Naive thymus-derived CD8-positive, alpha-beta T cell (primary cell): ENCODE results near the gene NPHP4. TPM values are rescaled to one million over a fixed set of nuclear protein-coding genes. Genes with fewer than 3 reads are reported as not detected.

Experiments used
- ATAC-seq, 2 donors: fragments of 150-1000 bp; cut with Tn5 transposase in 1 of 2; sonication (Bioruptor Pico), chemical (Tn5 transposase) in 1 of 2; 1 replicate in 1 of 2; 2 replicates in 1 of 2; pipeline ENCODE4 v1.10.0; 2021; ENCODE audit warnings: mild to moderate bottlenecking in 2 of 2, moderate library complexity in 2 of 2
- POLR2A ChIA-PET: fragments of 350-600 bp; sonication (Branson Sonifier 250); formaldehyde crosslinking; loops from one replicate; lab custom pipeline; 2021; ENCODE audit warnings: antibody characterized with exemption; lab: Charles Lee
- DNase-seq, 10 donors: peaks; one replicate each; pipeline versions ENCODE4 v3.0.0 to v3.0.0-alpha.2; 2020 to 2022
- H3K27ac Mint-ChIP-seq, 10 donors: one replicate each; pipeline ENCODE4 v1.8.0; 2020 to 2022; ENCODE audit warnings: mild to moderate bottlenecking in 10 of 10, mixed read lengths in 10 of 10, moderate library complexity in 4 of 10, inconsistent platforms in 1 of 10
- H3K27me3 Mint-ChIP-seq, 5 donors: one replicate each; pipeline ENCODE4 v1.8.0; 2021 to 2022; ENCODE audit warnings: mixed read lengths in 5 of 5
- H3K36me3 Mint-ChIP-seq, 3 donors: one replicate each; pipeline ENCODE4 v1.8.0; 2020 to 2022; ENCODE audit warnings: mixed read lengths in 3 of 3, mild to moderate bottlenecking in 2 of 3, inconsistent platforms in 1 of 3
- H3K4me1 Mint-ChIP-seq, 4 donors: one replicate each; pipeline ENCODE4 v1.8.0; 2021 to 2022; ENCODE audit warnings: mixed read lengths in 4 of 4
- H3K4me3 Mint-ChIP-seq, 10 donors: one replicate each; pipeline ENCODE4 v1.8.0; 2020 to 2022; ENCODE audit warnings: mild to moderate bottlenecking in 10 of 10, mixed read lengths in 10 of 10, moderate library complexity in 6 of 10, inconsistent platforms in 1 of 10
- H3K9me3 Mint-ChIP-seq, 9 donors: one replicate each; pipeline ENCODE4 v1.8.0; 2020 to 2022; ENCODE audit warnings: mixed read lengths in 9 of 9, mild to moderate bottlenecking in 3 of 9, inconsistent platforms in 1 of 9, moderate library complexity in 1 of 9
- polyA plus RNA-seq, 3 donors: library from polyadenylated mRNA; unstranded; fragments of 300-500 nt; fragmentation: Illumina TruSeq; gene quantifications; one replicate each; pipeline ENCODE4 v1.2.3, GENCODE V29; 2021
- total RNA-seq, 8 experiments: library from RNA in 2 of 8; stranded (reverse) in 2 of 8; gene quantifications; one replicate each; pipeline ENCODE4 v1.2.3 and lab custom pipeline; 2021 to 2026

NPHP4 gene
- total and polyA plus RNA-seq, 5 experiments from 2014 or later = 0.14 to 6.3 (median 0.97) TPM

DNA sequence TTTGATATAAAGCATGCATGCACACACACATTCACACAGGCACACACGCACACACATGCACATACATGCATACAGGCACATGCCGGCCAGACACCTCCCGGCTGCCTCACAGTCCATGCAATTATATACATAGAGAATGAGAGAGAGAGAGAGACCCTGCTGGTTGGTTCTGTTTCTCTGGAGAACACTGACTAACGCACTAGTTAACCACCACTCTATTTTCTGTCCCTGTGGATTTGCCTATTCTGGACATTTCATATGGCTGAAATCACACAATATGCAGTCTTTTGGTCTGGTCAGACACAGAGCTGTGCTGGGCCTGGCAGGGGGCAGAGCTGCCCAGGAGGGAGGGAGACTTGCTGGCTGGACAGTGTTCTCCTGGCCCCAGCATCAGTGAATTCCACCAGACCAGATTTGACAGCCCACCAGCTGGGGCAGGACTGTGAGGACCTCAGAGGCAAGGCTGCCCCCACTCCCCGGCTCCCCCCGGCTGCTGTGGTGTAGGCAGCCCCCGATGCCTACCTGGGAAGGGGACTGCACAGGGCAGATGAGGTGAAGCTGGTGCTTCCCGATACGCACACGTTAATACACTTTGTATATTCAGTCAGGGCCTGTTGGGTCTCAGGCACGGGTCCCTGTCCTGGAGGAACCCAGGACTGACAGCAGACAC lies 152.2 kb downstream of the NPHP4 start:
- ATAC-seq (no peak), DNase-seq (no peak)
- H3K9me3 Mint-ChIP-seq = no peaks in the 10 kb centered on the region
- H3K4me3 Mint-ChIP-seq = no peak overlapping the region
- no peaks in the 10 kb centered on the region for H3K4me1 Mint-ChIP-seq
- POLR2A ChIA-PET = no interaction called here
- H3K27ac Mint-ChIP-seq = no peak overlapping the region
- H3K27me3 Mint-ChIP-seq = peaks cover 8 to 25% (median 23%) of the 10 kb centered on the region in 5 donors
- H3K36me3 Mint-ChIP-seq = no peaks in the 10 kb centered on the region

DNA sequence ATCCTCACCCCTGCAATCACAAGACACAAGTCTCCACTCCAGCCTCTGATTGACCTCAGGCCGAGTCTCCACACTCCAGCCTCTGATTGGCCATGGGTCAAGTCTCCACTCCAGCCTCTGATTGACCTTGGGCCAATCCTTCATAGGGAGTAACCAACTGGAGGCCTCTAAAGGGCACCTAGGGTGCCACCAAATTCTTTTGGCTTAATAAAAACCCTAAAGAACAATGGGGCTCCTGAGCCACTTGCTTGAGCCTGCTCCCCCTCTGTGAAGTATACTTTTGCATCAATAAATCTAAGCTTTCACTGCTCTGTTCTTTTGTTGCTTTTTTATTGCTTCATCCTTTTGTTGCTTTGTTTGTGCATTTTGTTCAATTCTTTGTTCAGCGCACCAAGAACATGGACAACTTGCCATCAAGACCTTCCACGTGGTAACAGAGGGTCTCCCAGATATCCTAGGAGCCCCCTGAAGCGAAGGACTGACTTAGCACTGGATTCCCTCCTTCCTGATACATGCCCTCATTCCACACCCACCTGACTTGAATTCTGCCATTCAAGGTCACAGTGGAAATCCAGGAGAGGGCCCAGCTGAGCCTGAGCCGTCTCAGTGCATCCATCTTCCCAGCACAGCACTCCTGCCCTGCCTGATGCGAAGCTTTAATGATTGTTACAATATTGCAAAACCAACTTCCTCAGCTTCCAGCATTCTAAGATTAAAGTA lies 152.9 kb downstream of the NPHP4 start:
- Mint-ChIP-seq H3K4me1 (no peaks in the 10 kb centered on the region), H3K27me3 (peaks cover 8 to 25% (median 16%) of the 10 kb centered on the region in 5 donors), H3K36me3 (no peaks in the 10 kb centered on the region), H3K4me3 (no peak overlapping the region), H3K9me3 (no peaks in the 10 kb centered on the region), H3K27ac (no peak overlapping the region)
- DNase-seq (no peak), ATAC-seq (no peak)
- POLR2A ChIA-PET = no interaction called here

GRCh38 chr1:5837976-5838653 lies 154.1 kb downstream of the NPHP4 start:
- POLR2A ChIA-PET = no interaction called here
- H3K4me3 Mint-ChIP-seq = no peak overlapping the region

DNA sequence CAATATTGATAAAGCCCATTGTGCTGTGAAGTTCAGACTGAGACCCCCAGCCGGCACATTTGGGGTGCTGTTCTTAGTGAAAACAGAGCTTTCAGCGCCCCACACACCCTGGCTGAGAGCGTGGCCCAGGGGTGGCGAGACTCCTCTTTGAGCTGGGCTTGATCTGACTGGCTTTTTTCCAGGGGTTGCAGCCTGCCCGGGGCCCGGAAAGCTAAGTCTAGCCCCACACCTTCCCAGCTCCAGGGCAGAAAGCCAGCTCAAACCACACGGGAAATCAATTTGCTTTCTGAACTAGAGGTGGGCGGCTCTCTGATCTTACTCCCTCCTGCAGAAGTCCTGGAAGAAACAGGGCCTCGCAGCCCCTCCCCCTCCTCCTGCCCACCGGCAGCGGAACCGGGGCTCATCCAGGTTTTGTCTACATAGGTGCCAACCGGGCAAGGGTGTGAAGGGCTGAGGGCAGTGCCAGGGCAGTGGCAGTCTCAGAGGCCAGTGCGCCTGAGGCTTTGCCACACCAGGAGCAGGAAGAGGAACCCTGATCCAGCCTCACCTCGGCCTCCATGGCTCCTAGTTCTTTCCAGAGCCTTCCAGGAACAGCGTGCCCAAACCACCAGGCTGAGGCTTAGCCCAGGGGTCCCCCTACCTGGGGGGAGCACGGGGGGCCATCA lies 155.3 kb downstream of the NPHP4 start:
- no peaks in the 10 kb centered on the region for H3K9me3 Mint-ChIP-seq
- ATAC-seq = no peak
- no peak overlapping the region for H3K4me3 Mint-ChIP-seq
- POLR2A ChIA-PET = interaction anchor here (0.6 kb wide), 1 partner anchor 11 kb away, joined by 4 read pairs; no protein-coding TSS in a partner anchor
- peaks cover 8 to 21% (median 12%) of the 10 kb centered on the region in 5 donors for H3K27me3 Mint-ChIP-seq
- DNase-seq = no peak
- H3K36me3 Mint-ChIP-seq = no peaks in the 10 kb centered on the region
- H3K27ac Mint-ChIP-seq = peak overlapping the region in 2 of 10 donors; percentile 31 to 40
- no peaks in the 10 kb centered on the region for H3K4me1 Mint-ChIP-seq

More at GRCh38 chr1:5837976-5838653, 154.1 kb downstream of the NPHP4 start:
- no peak for DNase-seq
- Mint-ChIP-seq H3K36me3 (no peaks in the 10 kb centered on the region), H3K9me3 (no peaks in the 10 kb centered on the region), H3K4me1 (no peaks in the 10 kb centered on the region), H3K27ac (peak overlapping the region in 1 of 10 donors; percentile 13), H3K27me3 (peaks cover 8 to 21% (median 12%) of the 10 kb centered on the region in 5 donors)
- no peak for ATAC-seq

DNA sequence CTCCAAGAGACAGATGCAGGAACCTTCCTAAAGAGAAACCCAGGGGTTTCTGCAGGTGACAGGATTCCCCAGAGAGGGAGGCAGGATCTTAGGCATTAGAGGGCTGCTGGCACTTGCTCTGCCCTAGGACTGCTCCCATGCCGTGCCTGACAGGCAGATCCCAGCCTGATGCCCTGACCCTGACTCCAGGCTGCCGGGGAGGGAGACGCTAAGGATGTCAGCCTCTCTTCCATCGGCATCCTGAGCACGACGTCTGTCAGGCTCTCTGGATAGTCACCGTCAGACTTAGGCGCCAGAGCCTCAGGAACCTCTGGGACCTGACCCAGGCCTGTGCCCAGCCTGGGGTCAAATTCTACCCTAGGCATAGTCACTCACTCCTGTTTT lies 157.1 kb downstream of the NPHP4 start:
- Mint-ChIP-seq H3K27me3 (peaks cover 8 to 30% (median 18%) of the 10 kb centered on the region in 5 donors), H3K36me3 (no peaks in the 10 kb centered on the region), H3K4me3 (no peak overlapping the region), H3K27ac (no peak overlapping the region), H3K9me3 (no peaks in the 10 kb centered on the region), H3K4me1 (no peaks in the 10 kb centered on the region)
- DNase-seq (no peak), ATAC-seq (no peak)
- POLR2A ChIA-PET = no interaction called here

DNA sequence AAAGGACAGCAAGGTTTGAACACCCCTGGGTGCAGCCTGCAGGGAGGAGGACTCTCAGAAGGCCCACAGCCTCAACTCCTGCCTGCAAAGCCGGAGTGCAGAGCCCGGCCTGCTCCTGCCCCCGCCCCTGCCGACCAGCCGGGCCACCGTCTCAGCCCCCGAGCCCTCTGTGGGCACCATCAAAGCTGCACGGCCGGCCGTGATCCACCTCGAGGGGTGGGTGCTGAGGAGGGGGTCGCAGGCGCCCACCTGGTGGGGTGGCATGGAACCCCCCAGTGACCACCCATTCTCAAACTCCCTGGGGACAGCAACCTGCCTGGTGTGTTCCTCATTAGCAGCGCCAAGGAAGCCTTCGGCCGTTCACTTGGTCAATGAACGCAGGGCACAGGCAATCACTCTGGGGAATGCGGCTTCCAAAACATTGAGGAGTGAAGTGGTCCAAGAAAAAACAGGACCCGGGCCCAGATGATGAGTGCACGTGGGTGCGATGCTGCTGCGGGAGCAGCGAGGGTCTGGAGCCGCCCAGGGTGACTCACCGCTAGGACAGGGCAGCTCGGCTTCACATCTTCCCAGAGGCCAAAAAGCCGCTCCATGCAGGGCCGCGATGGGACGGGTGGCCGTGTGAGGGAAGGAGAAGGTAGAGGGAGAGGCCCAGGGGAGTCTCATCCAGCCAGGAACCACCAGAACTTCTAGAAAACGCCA lies 157.6 kb downstream of the NPHP4 start:
- no peaks in the 10 kb centered on the region for H3K4me1 Mint-ChIP-seq
- peaks cover 8 to 31% (median 18%) of the 10 kb centered on the region in 5 donors for H3K27me3 Mint-ChIP-seq

GRCh38 chr1:5833911-5834310 lies 158.3 kb downstream of the NPHP4 start:
- Mint-ChIP-seq H3K36me3 (no peaks in the 10 kb centered on the region), H3K4me1 (no peaks in the 10 kb centered on the region), H3K4me3 (no peak overlapping the region), H3K27me3 (peaks cover 11 to 35% (median 18%) of the 10 kb centered on the region in 5 donors), H3K27ac (no peak overlapping the region), H3K9me3 (peaks cover 0 to 11% (median 0%) of the 10 kb centered on the region in 9 donors)
- ATAC-seq = no peak
- DNase-seq = no peak
- POLR2A ChIA-PET = no interaction called here

More for the DNA sequence above, 157.6 kb downstream of the NPHP4 start:
- Mint-ChIP-seq H3K36me3 (no peaks in the 10 kb centered on the region), H3K4me3 (no peak overlapping the region), H3K27ac (no peak overlapping the region), H3K9me3 (peaks cover 0 to 4% (median 0%) of the 10 kb centered on the region in 9 donors)
- POLR2A ChIA-PET = no interaction called here
- DNase-seq = no peak
- no peak for ATAC-seq

DNA sequence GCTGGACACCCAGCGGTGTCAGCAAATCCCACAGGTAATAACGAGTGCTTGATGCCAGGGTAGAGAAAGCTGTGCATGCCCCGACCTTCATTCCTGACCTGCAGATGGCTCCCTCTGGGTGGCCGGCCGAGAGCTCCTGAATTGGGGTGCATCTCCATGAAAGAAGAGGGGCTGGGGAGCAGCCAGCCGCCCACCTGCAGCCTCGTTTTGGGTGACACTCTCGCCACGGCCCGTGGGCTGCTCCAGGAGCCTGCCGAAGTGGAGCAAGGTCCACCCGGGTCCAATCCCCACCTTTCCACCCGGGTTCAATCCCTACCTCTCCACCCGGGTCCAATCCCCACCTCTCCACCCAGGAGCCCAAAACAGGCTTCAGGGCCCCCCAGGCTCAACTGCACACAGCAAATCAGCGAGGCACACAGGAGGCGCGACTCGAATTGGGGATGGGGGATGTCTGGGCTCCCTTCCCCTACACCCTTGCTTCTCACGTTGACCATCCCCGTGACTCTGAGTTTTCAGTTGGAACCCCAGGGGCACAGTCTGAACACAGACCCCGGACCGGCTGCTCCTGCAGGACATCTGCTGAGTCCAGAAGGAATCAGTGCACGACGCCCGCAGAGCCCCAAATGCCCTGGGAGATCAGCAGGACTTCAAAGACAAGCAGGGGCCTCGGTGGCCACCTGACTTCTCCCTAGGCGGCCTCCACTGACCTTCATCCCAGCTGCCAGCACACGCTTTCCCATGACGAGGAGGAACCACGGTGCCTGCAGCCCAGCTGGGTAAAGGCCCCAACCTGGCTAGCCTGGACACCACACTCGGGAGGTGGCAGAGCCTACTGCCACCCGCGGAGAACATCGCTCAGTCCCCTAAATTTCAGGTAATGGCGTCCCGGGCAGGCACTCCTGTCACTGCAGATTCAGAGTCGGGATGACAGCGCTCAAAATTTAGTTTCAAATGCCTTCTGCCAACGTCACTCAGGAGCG lies 159.0 kb downstream of the NPHP4 start:
- H3K9me3 Mint-ChIP-seq = peaks cover 0 to 12% (median 0%) of the 10 kb centered on the region in 9 donors
- DNase-seq = no peak
- H3K27ac Mint-ChIP-seq = no peak overlapping the region
- POLR2A ChIA-PET = no interaction called here
- H3K4me3 Mint-ChIP-seq = no peak overlapping the region
- H3K27me3 Mint-ChIP-seq = peaks cover 11 to 35% (median 18%) of the 10 kb centered on the region in 5 donors
- ATAC-seq = no peak
- no peaks in the 10 kb centered on the region for H3K4me1 Mint-ChIP-seq
- H3K36me3 Mint-ChIP-seq = no peaks in the 10 kb centered on the region

DNA sequence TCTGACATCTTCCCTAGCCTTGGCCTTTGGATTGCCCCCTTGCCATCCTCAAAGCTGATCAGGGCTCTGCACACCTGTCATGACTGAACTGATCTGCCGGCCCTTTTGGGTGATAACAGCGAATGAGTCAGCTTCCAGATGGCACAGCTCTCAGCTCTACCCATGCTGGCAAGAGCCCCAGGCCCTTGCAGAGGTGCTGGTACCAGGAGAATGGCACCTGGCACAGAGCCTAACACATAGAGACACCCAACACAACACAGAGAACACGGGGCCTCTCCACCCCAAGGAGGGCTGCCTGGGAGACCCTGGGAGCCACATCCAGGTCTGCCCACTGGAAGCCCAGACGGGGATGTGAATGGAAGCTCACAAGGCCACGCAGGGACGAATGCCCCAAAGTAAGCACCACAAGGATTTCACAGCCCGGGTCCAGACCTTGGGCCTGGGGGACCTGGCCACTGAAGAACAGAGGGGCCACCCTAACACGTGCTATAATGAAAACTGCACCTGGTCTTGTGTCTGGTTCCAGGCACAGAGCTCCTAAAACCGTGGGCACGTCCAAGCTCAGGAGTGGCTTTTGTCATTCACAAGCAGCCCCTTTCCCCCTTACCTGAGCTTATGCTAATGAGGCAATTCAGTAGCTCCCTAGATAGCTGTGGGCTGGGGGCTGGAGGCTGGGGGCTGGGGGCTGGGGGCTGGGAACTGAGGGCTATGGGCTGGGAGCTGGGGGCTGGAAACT lies 160.5 kb downstream of the NPHP4 start:
- no peak overlapping the region for H3K27ac Mint-ChIP-seq
- H3K4me1 Mint-ChIP-seq = no peaks in the 10 kb centered on the region
- H3K27me3 Mint-ChIP-seq = peaks cover 11 to 34% (median 18%) of the 10 kb centered on the region in 5 donors
- H3K4me3 Mint-ChIP-seq = no peak overlapping the region
- ATAC-seq = no peak
- no peaks in the 10 kb centered on the region for H3K36me3 Mint-ChIP-seq
- H3K9me3 Mint-ChIP-seq = peaks cover 0 to 12% (median 0%) of the 10 kb centered on the region in 9 donors
- POLR2A ChIA-PET = no interaction called here
- DNase-seq = no peak

DNA sequence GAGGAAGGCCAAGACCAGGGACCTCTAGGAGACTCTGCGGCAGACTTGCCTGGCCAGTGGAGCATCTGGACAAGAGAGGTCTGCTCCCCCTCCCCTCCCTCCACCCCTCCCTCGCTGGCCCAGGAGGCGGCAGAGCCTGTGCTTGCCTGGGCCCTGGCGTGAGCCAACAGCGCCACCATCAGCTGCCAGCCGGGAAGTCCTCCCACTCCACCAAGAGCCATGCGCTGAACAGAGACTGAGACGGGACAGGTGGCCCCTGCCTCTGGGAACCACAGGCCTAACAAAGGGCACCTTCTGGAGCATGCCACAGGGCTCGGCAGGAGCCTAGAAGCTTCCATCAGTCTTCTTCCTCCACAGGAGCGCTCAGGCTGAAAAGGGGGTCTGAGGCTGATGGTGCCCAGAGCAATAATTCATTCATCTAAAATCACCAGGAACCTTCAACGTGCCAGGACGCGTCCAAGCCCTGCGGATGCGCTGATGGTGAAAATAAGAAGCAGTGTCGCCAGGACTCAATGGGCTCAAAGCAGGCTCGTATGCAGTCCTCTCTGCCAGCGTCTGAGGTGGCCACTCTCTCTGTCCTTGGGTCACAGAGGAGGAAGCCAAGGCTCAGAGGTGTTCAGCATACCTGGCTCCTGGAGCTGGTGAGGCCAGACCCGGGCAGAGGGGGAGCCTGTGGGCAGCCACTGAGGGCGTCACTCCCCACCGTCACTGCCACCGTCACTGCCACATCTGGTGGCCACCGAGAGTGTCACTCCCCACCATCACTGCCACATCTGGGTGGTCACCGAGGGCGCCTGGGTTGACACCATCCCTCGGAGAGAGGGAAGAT lies 161.2 kb downstream of the NPHP4 start:
- no peak overlapping the region for H3K4me3 Mint-ChIP-seq
- no peak for ATAC-seq

More for the DNA sequence above, 161.2 kb downstream of the NPHP4 start:
- Mint-ChIP-seq H3K27ac (no peak overlapping the region), H3K4me1 (no peaks in the 10 kb centered on the region), H3K36me3 (no peaks in the 10 kb centered on the region), H3K27me3 (peaks cover 5 to 31% (median 16%) of the 10 kb centered on the region in 5 donors), H3K9me3 (peaks cover 0 to 12% (median 0%) of the 10 kb centered on the region in 9 donors)
- no peak for DNase-seq
- POLR2A ChIA-PET = no interaction called here
